Upper lobe of left lung (tissue), 4 donors: ENCODE results near the gene ZNF710.

ENCODE experiments used
- CTCF ChIP-seq, 6 experiments: fragments of 450-650 bp in 4 of 6; fragments of 200-600 bp in 2 of 6; sonication (generic) in 2 of 6; IDR thresholded peaks; one replicate each; pipeline ENCODE4 v1.5.1; 2016 to 2019; ENCODE audit warnings: antibody characterized with exemption in 6 of 6
- EP300 ChIP-seq, 4 donors: sonication (generic); formaldehyde crosslinking; IDR thresholded peaks; one replicate each; pipeline ENCODE4 v1.5.1; 2017; ENCODE audit warnings: antibody characterized with exemption in 4 of 4, control low read depth in 2 of 4
- POLR2A ChIP-seq, 4 donors: fragments of 450-650 bp; IDR thresholded peaks; one replicate each; pipeline ENCODE4 v1.5.1; 2016 to 2017; ENCODE audit warnings: antibody characterized with exemption in 4 of 4, mild to moderate bottlenecking in 2 of 4
- POLR2AphosphoS5 ChIP-seq, 2 donors: sonication (generic); formaldehyde crosslinking; IDR thresholded peaks; one replicate each; pipeline ENCODE4 v1.5.1; 2017; ENCODE audit warnings: antibody characterized with exemption in 2 of 2

GRCh38 chr15:90126596-90127435 lies 125.7 kb downstream of the ZNF710 start:
- TF ChIP-seq CTCF (IDR thresholded peaks at IDR 0.05) (no peak), POLR2A (IDR thresholded peaks at IDR 0.05) (no peak), POLR2AphosphoS5 (IDR thresholded peaks at IDR 0.05) (no peak), EP300 (IDR thresholded peaks at IDR 0.05) (no peak)
